HepG2 (cell line): ENCODE data around the gene ANG.

Experiments used
- EZH2 ChIP-seq: conservative IDR thresholded peaks from 2 replicates; pipeline ENCODE4 v1.6.1; 2012; ENCODE audit warnings: mild to moderate bottlenecking, low read depth, low read length, moderate library complexity
- MAZ ChIP-seq, 2 experiments: sonication (generic) in 1 of 2; formaldehyde crosslinking in 1 of 2; IDR thresholded peaks; 2 replicates each; pipeline versions ENCODE4 v1.5.0 to v1.6.1; 2012 to 2020; ENCODE audit warnings: low read depth in 2 of 2, mild to moderate bottlenecking in 2 of 2, borderline replicate concordance in 1 of 2, improper control_type of control experiment in 1 of 2, low read length in 1 of 2, missing genetic modification reagents in 1 of 2, moderate library complexity in 1 of 2
- MXI1 ChIP-seq: IDR thresholded peaks from 3 replicates; pipeline ENCODE4 v1.6.1; 2012; ENCODE audit warnings: low read depth, low read length, inconsistent platforms, borderline replicate concordance
- STAT5B ChIP-seq: sonication (generic); formaldehyde crosslinking; IDR thresholded peaks from 2 replicates; pipeline ENCODE4 v1.4.0; 2020; ENCODE audit warnings: missing genetic modification reagents

- TF ChIP-seq MAZ (IDR thresholded peaks at IDR 0.05; ENCODE audit: borderline replicate concordance, low read depth, low read length), result no peak
- TF ChIP-seq MAZ (CRISPR knock-in tag; IDR thresholded peaks at IDR 0.05; ENCODE audit: low read depth), result no peak
- no peak for TF ChIP-seq MXI1
- no peak for TF ChIP-seq EZH2
- TF ChIP-seq STAT5B (CRISPR knock-in tag), result no peak
Measured at GRCh38 chr14:20712904-20713303, 24.3 kb downstream of the ANG start.
